ENCODE data around the gene GP1BB.

DNA sequence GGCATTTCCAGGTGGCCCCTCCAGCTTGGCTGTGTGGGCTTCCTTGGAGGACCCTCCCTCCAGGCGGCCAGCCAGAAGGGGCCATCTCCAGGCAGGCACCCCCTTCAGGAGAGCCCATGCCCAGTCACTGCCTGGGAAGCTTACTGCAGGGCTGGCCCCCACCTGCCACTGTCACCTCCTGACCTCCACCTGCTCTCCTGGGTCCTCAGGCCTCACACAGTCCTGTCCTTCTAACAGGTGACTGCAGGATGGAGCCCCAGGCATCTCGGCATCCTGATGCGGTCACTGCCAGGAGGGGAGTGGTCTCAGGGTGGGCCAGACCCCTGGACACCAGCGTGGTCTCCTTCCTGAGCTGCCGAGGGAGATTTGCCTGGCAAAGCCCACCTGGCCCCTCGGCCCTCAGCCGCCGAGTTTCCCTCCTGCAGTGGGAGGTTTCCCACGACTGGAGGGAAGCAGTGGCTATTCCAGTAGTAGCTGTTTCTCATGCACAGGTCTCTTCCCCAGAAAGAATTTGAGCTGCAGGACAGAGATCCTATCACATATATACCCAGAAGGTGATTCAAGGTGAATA, 50.2 kb downstream of the GP1BB start:
- TF ChIP-seq, protein P1, sequence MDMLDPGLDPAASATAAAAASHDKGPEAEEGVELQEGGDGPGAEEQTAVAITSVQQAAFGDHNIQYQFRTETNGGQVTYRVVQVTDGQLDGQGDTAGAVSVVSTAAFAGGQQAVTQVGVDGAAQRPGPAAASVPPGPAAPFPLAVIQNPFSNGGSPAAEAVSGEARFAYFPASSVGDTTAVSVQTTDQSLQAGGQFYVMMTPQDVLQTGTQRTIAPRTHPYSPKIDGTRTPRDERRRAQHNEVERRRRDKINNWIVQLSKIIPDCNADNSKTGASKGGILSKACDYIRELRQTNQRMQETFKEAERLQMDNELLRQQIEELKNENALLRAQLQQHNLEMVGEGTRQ (IDR thresholded peaks at IDR 0.05; ENCODE audit: low read depth, low read length), result no peak
- TF ChIP-seq, protein P2, sequence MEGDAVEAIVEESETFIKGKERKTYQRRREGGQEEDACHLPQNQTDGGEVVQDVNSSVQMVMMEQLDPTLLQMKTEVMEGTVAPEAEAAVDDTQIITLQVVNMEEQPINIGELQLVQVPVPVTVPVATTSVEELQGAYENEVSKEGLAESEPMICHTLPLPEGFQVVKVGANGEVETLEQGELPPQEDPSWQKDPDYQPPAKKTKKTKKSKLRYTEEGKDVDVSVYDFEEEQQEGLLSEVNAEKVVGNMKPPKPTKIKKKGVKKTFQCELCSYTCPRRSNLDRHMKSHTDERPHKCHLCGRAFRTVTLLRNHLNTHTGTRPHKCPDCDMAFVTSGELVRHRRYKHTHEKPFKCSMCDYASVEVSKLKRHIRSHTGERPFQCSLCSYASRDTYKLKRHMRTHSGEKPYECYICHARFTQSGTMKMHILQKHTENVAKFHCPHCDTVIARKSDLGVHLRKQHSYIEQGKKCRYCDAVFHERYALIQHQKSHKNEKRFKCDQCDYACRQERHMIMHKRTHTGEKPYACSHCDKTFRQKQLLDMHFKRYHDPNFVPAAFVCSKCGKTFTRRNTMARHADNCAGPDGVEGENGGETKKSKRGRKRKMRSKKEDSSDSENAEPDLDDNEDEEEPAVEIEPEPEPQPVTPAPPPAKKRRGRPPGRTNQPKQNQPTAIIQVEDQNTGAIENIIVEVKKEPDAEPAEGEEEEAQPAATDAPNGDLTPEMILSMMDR (conservative IDR thresholded peaks at IDR 0.05; ENCODE audit: low read depth, low read length), result no peak
- TF ChIP-seq CEBPB (IDR thresholded peaks at IDR 0.05; ENCODE audit: low read depth, low read length), result no peak
- TF ChIP-seq POLR2A (IDR thresholded peaks at IDR 0.05; ENCODE audit: low read depth, low read length), result no peak

Measured in IMR-90 (cell line).